Measurements from ENCODE around the gene REX1BD.
"Not testable (repeated sequence)": the region's sequence is repeated elsewhere in the genome, so short reads cannot be mapped to it uniquely, and the experiment has no call there.

- TF ChIP-seq TBX3 (IDR thresholded peaks at IDR 0.05; ENCODE audit: borderline replicate concordance); ZNF362 (CRISPR knock-in tag; IDR thresholded peaks at IDR 0.05; ENCODE audit: borderline replicate concordance); CTCF (CRISPR knock-in tag; IDR thresholded peaks at IDR 0.05); CHD4 (IDR thresholded peaks at IDR 0.05; ENCODE audit: borderline replicate concordance, low read length); CC2D1A (CRISPR knock-in tag; IDR thresholded peaks at IDR 0.05); BRCA1 (CRISPR knock-in tag; IDR thresholded peaks at IDR 0.05); GABPB1 (CRISPR knock-in tag; IDR thresholded peaks at IDR 0.05); ZNF850 (CRISPR knock-in tag; conservative IDR thresholded peaks at IDR 0.05): not testable (repeated sequence)
These were observed 12.2 kb downstream of the REX1BD start for GRCh38 chr19:18600692-18601397.
